NCI-H1048 (cell line): ENCODE measurements around the gene COL26A1.

ENCODE experiments used
- DNase-seq: peaks from one replicate; lab custom pipeline; 2025; lab: John Stamatoyannopoulos, UW

Gene COL26A1

DNA sequence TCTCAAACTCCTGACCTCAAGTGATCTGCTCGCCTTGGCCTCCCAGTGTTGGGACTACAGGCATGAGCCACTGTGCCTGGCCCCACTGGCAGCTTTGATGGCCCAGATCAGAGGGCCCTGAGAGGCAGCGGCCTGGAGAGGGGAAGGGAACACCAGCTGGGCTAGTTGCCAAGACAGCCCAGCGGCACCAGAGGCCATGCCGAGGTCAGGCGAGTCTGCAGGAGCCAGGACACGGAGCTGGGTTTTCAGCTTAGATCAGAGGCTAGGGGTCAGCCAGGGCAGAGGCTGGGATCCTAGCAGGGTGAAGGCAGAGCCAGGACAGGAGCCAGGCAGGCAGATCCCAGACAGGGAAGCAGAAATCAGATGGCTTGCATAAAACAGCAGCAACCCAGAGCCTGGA, 173.6 kb downstream of the COL26A1 start:
- no peak for DNase-seq

- DNase-seq: no peak
Observed at GRCh38 chr7:101536668-101537067, 174.0 kb downstream of the COL26A1 start.

DNA sequence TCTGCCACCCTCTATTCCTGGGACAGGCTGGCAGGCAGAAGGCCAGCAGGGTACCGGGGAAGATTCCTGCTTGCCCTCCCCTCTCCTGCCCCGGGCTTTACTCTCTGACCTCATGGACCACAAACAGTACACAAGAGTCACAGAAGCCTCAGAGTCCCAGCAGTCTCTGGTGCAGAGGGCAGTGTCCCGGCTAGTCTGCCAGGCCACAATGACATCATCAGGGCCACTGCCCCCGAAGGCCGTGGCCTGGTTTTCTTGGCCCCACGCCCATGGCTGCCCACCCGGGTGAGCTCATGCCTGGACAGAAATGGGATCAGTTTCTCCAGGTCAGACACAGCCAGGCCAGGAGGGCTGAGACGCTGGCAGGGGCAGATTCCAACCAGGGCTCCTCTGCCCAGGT, 174.5 kb downstream of the COL26A1 start:
- no peak for DNase-seq

GRCh38 chr7:101537935-101538595, 175.4 kb downstream of the COL26A1 start:
- no peak for DNase-seq

- DNase-seq: no peak
Observed at GRCh38 chr7:101538596-101539459, 176.2 kb downstream of the COL26A1 start.

- DNase-seq: no peak
Observed at GRCh38 chr7:101539784-101540183, 177.1 kb downstream of the COL26A1 start.

DNA sequence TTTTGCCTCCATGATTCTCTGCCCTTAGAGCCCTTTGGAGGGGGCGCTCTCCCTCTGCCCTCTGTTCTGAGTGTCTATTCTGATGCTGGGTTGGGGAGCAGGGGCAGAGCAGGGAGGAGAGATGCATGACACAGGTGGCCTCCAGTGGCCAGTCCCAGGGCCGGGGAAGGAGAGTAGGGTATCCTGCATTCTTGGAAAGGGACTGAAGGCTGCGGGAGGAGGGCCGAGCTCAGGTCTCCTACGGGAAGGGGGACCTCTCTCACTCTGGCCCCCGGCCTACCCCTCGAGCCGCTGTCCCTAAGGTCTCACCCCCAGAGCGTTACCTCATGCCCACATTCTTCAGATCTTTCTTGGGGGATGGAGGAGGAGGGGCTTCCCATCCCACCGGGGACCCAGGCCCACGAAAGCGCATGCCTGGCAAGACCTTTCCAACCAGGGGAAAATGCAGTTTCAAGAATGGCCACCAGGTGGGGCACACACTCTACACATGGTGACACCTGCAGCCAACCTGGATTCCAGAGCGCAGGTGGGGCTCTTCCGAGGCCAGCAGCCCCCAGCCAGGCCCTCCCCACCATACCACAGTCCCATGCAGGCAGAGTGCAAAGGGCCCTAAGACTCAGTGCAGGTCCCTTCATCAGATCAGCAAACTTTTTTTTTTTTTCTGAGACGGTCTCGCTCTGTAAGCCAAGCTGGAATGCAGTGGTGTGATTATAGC, 180.0 kb downstream of the COL26A1 start:
- no peak for DNase-seq

DNA sequence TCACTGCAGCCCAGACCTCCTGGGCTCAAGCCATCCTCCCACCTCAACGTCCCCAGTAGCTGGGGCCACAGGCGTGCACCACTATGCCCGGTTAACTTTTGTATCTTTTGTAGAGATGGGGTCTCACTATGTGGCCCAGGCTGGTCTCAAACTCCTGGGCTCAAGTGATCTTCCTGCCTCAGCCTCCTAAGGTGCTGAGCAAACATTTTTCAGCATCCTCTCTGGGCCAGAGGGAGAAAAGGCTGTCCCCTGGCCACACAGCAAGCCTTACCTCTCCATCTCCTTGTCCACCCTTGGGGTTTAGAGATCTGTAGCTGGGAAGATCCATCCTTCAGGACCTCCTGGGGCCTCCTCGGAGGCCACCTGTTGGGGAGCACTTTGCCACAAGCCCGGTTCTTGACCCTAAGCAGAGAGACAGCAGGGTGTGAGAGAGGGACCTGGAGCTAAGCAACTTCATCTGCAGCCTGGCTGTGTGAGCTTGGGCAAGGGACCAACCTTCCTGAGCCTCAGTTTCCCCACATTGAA, 180.6 kb downstream of the COL26A1 start:
- no peak for DNase-seq

GRCh38 chr7:101543846-101544245, 181.2 kb downstream of the COL26A1 start:
- DNase-seq: no peak

DNA sequence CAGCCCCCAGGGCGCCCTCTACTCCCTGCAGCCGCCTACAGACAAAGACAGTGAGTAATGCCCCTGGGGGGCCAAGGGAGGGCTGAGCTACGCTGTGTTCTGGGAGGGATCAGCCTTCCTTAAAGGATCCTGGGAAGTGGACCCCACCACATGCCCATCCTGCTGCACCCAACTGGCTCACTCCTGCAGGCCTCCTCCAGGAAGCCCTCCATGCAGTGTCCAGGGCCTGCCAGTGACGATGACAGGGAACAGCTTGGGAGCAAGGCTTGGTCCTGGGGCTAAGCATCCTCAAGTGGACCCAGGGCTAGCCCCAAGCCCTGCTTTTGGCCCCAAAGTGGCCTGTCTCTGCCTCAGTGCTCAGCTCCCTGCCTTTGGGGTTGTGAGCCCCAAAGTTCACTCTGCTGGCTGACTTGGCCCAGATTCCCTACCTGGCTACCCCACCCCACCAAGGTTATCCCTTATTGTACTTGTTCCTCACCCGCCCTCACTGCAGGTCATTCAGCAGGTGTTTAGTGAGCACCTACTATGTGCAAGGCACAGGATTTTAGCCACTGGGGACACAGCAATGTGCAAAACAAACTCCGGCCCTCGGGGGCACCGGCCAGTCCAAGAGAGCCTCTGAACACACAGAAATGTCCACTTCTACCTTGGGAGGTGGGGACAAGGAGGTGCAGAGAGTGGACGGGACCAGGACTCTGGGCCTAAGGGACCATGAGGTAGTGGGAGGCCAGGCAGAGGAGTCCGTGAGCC, 182.9 kb downstream of the COL26A1 start:
- DNase-seq: no peak

DNA sequence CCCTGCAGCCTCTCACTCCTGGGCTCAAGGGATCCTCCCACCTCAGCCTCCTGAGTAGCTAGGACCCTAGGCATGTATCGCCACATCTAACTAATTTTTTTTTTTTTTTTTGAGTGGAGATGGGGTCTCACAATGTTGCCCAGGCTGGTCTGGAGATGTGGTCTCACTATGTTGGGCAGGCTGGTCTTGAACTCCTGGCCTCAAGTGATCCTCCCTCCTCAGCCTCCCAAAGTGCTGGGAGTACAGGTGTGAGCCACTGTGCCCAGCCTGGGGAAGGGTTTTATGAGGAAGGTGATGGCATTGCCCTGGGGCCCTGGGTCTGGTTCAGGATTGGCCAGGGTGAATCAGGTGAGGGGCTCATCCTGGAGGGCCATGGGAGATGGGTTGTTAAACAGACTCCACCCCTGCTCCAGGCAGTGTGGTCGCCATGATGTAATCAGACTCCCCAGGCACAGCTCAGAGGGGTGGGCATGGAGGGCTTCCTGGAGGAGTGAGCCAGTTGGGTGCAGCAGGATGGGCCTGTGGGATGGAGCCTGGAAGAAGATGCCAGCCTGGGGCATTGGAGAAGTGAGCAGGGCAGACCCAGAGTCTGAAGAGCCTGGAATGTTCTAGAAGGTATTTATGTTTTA, 183.7 kb downstream of the COL26A1 start:
- no peak for DNase-seq

DNA sequence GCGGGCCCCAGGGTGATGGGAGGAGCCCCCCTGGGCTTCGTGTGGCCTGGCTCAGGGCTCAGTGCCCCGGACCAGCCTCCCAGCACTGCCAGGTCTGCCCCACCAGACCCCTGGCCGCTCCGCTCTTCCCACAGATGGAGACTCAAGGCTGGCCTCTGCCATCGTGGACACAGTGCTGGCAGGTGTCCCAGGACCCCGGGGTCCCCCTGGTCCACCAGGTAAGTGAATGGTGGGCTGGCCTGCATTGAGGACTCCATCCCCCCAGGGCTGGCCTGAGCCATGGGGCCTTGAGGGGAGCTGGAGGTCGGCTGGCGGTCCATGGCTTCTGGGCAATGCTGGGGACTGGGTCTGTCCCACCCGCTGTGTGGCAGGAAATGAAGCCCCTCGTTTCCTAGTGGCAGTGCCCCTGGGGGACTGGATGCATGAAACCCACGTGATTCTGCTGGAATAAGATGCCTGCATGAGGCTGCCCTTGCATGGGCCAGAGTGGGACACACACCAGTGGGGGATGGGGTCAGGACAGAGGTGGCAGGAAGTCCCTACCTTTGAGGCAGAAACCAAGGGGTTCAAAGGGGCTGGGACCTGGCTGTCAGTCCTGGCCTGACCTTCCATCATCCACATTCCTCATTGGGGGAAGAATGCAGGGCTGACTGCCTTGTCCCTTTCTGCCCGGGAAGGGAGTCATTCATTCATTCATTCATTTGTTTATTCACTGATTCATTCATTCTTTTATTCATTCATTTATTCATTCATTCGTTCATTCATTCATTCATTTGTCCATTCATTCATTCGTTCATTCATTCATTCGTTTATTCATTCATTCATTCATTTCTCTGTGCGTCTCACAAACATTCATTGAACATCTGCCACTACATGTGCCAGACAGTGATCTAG, 184.6 kb downstream of the COL26A1 start:
- DNase-seq: no peak

DNA sequence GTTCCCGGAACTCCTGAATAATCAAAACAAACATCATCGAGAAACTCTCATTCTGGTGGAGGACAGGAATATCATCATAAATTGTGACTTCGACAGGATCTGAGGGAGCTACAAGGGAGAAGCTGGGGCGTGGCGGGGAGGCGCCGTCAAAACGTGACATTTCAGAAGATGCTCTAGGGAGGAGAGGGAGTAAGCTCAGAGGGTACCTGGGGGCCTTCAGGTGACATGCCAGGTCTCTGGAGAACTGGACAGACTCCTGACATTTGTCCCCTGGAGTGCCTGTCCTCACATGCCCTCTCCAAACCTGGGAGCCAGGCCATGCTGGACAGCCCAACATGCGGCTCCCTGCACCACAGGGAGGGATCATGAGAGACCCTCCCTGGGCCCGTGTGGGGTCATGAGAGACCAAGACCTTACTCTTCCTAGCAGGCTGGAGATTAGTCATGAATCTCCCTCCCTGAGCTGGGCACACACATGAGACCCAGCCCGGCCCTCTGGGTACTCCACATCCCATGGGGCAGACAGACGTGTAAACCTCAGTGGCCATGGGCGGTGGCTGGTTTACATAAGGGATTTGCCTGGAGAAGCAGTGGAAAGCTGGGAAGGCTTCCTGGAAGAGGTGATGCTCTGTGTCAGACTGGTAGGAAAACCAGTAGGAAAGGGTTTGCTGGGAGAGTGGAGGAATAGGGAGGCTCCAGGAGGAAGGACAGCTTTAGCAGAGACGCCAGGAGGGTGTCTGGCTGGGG, 185.4 kb downstream of the COL26A1 start:
- no peak for DNase-seq

- no peak for DNase-seq
Observed at GRCh38 chr7:101549734-101550133, 187.1 kb downstream of the COL26A1 start.

GRCh38 chr7:101550641-101551541, 188.2 kb downstream of the COL26A1 start:
- no peak for DNase-seq

DNA sequence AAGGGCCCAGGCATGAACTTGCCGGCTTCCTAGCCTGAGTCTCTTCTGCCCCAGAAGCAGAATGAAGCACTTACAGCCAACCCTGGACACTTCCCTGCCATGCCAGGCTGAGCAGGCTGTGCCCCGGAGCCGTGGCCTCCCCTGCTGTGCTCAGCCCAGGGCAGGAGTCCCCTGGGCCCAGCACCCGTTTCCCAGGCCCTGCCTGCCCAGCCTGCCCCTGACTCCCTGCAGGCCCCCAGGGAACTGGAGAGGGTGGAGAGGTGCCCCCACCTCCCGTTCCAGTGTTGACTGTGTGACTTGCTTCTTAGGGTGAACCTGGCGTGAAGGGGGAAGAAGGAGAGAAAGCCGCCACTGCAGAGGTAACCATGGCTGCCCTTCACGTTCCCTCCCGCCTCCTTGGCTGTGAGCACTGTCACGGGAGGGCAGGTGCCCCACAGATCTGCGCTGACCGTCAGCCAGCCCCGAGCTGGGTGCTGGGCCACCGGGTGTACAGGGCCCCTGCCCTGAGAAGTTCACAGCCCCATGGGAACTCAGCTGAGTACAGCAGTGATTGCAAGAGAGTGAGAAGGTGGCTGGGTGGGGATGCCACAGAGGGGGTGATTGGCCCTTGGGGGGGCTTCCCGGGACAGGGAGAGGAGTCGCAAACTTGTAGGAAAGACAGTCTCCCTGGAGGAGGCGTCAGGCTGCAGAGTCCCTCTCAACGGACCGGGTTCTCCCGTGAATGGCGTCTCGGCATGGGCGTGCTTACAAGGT, 190.5 kb downstream of the COL26A1 start:
- no peak for DNase-seq

DNA sequence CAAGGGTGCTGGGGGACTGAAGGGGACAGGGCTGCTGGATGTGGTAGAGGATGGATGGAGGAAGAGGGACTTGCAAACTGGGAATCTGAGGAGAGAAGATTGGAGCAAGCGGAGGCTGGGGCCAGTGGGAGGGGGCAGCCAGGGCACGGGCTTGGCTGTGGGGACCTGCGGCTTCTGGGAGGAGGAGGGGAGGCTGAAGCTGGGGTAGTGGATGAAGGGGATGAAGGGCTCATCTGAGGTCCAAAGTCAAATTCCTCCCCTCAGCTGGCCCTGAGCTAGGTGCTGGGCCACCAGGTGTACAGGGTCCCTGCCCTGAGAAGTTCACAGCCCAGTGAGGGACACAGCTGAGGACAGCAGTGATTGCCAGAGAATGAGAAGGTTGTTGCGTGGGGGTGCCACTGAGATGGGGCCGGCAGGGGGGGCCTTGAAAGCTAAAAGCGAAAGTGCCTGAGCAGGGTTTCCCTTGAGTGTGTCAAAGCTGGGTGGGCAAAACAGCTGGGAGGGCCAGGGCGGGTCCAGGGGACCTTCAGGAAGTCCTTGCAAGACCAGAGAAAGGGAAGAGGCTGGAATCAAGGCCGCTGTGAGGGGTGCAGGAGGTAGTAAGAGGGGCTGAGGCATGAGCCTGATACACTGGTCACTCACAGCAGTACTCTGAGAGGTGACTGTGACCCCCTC, 191.2 kb downstream of the COL26A1 start:
- DNase-seq: no peak
